DOHH2 (cell line): ENCODE results near the gene NT5C1B.

ENCODE experiments used
- H3F3A ChIP-seq: fragments of 200-600 bp; sonication (generic), shearing (Covaris generic); 2 replicates; pipeline ENCODE4 v1.6.0; 2016; ENCODE audit warnings: antibody characterized with exemption, mild to moderate bottlenecking; ENCODE audit not compliant: control insufficient read depth, insufficient read depth
- H3K27ac ChIP-seq: fragments of 200-600 bp; sonication (generic); 2 replicates; pipeline ENCODE4 v1.5.1; 2014; ENCODE audit warnings: low read depth, mild to moderate bottlenecking, low read length, moderate library complexity
- H3K27me3 ChIP-seq: fragments of 200-600 bp; sonication (generic); 2 replicates; pipeline ENCODE4 v1.6.1; 2014; ENCODE audit warnings: mild to moderate bottlenecking, low read length, mixed read lengths; ENCODE audit not compliant: control insufficient read depth
- H3K36me3 ChIP-seq: fragments of 200-600 bp; sonication (generic); 2 replicates; pipeline ENCODE4 v1.6.1; 2014; ENCODE audit warnings: mild to moderate bottlenecking, low read length, moderate library complexity, mixed read lengths; ENCODE audit not compliant: control insufficient read depth
- H3K4me1 ChIP-seq: fragments of 200-600 bp; sonication (generic); 2 replicates; pipeline ENCODE4 v1.6.1; 2014; ENCODE audit warnings: mild to moderate bottlenecking, low read length, mixed read lengths; ENCODE audit not compliant: control insufficient read depth
- H3K4me2 ChIP-seq: fragments of 200-600 bp; sonication (generic); 2 replicates; pipeline ENCODE4 v1.6.0; 2014; ENCODE audit warnings: mild to moderate bottlenecking, low read length, moderate library complexity
- H3K4me3 ChIP-seq: fragments of 200-600 bp; sonication (generic); 2 replicates; pipeline ENCODE4 v1.5.1; 2014; ENCODE audit warnings: mild to moderate bottlenecking, low read length, mixed read lengths
- H3K79me2 ChIP-seq: fragments of 200-600 bp; sonication (generic); 2 replicates; pipeline ENCODE4 v1.6.1; 2014; ENCODE audit warnings: mild to moderate bottlenecking, low read length, mixed read lengths; ENCODE audit not compliant: control insufficient read depth
- H3K9me2 ChIP-seq: fragments of 200-600 bp; sonication (generic); replicated peaks from 2 replicates; pipeline ENCODE4 v1.6.1; 2014; ENCODE audit warnings: mild to moderate bottlenecking, low read length, mixed read lengths; ENCODE audit not compliant: control insufficient read depth
- H3K9me3 ChIP-seq: fragments of 200-600 bp; sonication (generic); 2 replicates; pipeline ENCODE4 v1.6.1; 2014; ENCODE audit warnings: antibody characterized with exemption, low read length, mixed read lengths; ENCODE audit not compliant: control insufficient read depth, insufficient read depth
- H4K20me1 ChIP-seq: fragments of 200-600 bp; sonication (generic); 2 replicates; pipeline ENCODE4 v1.6.0; 2014; ENCODE audit warnings: low read depth, mild to moderate bottlenecking, antibody characterized with exemption, low read length, moderate library complexity; ENCODE audit not compliant: control insufficient read depth, insufficient read depth
- CTCF ChIP-seq: fragments of 200-600 bp; sonication (generic); IDR thresholded peaks from one replicate; pipeline ENCODE4 v1.5.1; 2014; ENCODE audit warnings: antibody characterized with exemption, mild to moderate bottlenecking, low read depth, low read length; ENCODE audit not compliant: poor library complexity, severe bottlenecking
- EZH2phosphoT487 ChIP-seq: fragments of 200-600 bp; sonication (generic); IDR thresholded peaks from 2 replicates; pipeline ENCODE4 v1.6.1; 2017; ENCODE audit warnings: borderline replicate concordance, mild to moderate bottlenecking, antibody characterized with exemption, low read length, moderate library complexity, mixed read lengths

The NT5C1B gene

DNA sequence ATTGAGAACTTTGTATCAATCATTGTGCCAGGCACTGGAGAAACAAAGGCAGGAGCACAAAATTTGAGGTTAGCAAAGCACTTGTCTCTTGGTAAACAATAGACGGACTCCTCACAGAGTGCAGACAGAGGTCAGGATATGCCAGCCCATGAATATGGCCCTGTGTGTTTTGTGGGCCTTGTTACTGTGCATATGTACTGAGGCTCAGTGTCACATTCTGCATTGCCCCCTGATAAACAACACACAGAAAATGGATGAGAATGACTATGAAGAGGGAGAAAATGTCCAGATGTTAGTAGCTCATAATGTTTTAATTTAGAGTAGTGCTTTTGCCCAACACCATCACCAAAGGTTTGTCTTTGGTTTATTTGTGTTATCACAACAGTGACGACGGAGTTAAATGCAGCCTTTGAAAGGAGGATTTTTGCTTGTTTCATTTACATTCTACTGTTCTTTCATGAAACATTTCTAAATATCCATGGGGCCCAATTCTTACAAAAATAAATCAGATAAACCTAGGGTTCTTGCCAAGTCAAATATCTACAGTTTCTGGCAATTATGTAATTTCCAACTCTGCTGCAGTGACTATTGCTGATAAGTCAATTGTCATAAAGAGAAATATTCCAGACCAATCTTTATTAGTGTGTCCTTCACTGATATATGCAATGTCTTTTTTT is 14.6 kb upstream of the NT5C1B start:
- no peak overlapping the region for H3K27ac ChIP-seq
- no peaks in the 10 kb centered on the region for H3K79me2 ChIP-seq
- no peaks in the 10 kb centered on the region for H4K20me1 ChIP-seq
- H3K27me3 ChIP-seq = no peaks in the 10 kb centered on the region
- no peak overlapping the region for H3K4me3 ChIP-seq
- H3K9me2 ChIP-seq = no peaks in the 10 kb centered on the region
- no peaks in the 10 kb centered on the region for H3K36me3 ChIP-seq
- no peaks in the 10 kb centered on the region for H3F3A ChIP-seq
- H3K4me1 ChIP-seq = peaks cover 11% of the 10 kb centered on the region
- H3K9me3 ChIP-seq = no peaks in the 10 kb centered on the region
- H3K4me2 ChIP-seq = no peak overlapping the region
- TF ChIP-seq EZH2phosphoT487 (no peak), CTCF (no peak)

DNA sequence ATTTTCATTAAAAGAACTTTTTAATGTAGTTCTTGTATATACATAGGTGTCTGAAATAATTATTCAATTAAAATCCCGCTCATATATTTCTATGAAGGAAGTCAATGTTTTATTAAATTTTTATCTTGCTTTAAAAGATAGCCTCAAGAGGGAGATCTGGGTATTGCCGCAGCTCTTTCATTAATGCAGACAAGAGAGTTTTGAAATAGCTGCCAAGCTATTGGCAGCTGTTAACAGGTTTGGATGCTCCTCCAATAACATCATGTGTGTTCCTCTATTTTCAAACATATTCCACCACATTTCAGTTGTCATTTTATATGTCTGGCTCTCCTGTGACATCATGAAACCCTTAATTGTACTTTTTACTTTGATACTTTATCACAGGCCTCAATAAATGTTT is 12.9 kb upstream of the NT5C1B start:
- Histone ChIP-seq H4K20me1 (no peaks in the 10 kb centered on the region), H3K4me1 (peaks cover 19% of the 10 kb centered on the region), H3F3A (no peaks in the 10 kb centered on the region), H3K9me2 (no peaks in the 10 kb centered on the region), H3K4me2 (no peak overlapping the region), H3K79me2 (no peaks in the 10 kb centered on the region), H3K9me3 (no peaks in the 10 kb centered on the region), H3K36me3 (no peaks in the 10 kb centered on the region), H3K4me3 (no peak overlapping the region), H3K27ac (no peak overlapping the region), H3K27me3 (no peaks in the 10 kb centered on the region)
- no peak for TF ChIP-seq EZH2phosphoT487
- no peak for TF ChIP-seq CTCF

GRCh38 chr2:18600255-18600613 is 10.9 kb upstream of the NT5C1B start:
- Histone ChIP-seq H3K27ac (no peak overlapping the region), H3F3A (no peaks in the 10 kb centered on the region), H4K20me1 (no peaks in the 10 kb centered on the region), H3K79me2 (no peaks in the 10 kb centered on the region), H3K4me1 (peaks cover 19% of the 10 kb centered on the region), H3K9me3 (no peaks in the 10 kb centered on the region), H3K27me3 (no peaks in the 10 kb centered on the region), H3K9me2 (no peaks in the 10 kb centered on the region), H3K4me3 (no peak overlapping the region), H3K4me2 (no peak overlapping the region), H3K36me3 (no peaks in the 10 kb centered on the region)
- TF ChIP-seq EZH2phosphoT487 (no peak), CTCF (no peak)
